ENCODE results near the gene POF1B.

The POF1B gene, protein sequence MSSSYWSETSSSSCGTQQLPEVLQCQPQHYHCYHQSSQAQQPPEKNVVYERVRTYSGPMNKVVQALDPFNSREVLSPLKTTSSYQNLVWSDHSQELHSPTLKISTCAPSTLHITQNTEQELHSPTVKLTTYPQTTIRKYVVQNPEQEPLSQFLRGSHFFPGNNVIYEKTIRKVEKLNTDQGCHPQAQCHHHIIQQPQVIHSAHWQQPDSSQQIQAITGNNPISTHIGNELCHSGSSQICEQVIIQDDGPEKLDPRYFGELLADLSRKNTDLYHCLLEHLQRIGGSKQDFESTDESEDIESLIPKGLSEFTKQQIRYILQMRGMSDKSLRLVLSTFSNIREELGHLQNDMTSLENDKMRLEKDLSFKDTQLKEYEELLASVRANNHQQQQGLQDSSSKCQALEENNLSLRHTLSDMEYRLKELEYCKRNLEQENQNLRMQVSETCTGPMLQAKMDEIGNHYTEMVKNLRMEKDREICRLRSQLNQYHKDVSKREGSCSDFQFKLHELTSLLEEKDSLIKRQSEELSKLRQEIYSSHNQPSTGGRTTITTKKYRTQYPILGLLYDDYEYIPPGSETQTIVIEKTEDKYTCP

DNA sequence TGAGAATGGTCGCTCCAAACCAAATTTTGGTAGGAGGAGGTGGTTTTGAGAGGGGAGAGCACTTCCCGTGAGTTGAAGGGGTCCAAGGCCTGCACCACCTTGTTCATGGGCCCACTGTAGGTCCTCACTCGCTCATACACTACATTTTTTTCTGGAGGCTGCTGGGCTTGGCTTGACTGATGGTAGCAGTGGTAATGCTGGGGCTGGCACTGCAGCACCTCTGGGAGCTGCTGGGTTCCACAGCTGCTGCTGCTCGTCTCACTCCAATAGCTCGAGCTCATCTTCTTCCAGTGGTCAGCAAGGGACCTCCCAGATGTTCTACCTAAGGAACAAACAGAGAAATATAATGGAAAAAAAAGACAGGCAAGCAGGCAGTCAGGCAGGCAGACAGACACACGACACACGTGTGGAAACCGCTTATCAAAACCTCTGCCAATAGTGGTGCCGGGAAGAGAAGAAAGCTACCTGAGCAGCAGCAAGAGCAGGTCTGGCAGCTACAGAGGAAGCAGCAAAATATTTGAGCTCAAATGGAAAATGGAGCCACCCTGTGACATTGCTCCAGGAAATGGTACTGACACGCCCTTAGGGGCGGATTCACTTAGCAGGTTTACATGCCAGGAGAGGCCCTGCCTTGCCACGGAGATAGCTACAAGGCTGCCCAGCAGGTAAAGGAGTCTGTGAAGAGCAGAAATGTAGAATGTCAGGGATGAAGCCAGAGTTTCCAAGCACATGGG, at the start of gene POF1B:
Gene POF1B (minus strand): TSS at position 492 of the 734 bp plus-strand sequence. CDS start 211 bp downstream, at position 281.
- DNase-seq (ENCODE audit: low read depth) = no peak
- no peak within 1 kb of the TSS for H3K4me3 ChIP-seq (ENCODE audit: low read depth, low read length)
- TF ChIP-seq, protein P1, sequence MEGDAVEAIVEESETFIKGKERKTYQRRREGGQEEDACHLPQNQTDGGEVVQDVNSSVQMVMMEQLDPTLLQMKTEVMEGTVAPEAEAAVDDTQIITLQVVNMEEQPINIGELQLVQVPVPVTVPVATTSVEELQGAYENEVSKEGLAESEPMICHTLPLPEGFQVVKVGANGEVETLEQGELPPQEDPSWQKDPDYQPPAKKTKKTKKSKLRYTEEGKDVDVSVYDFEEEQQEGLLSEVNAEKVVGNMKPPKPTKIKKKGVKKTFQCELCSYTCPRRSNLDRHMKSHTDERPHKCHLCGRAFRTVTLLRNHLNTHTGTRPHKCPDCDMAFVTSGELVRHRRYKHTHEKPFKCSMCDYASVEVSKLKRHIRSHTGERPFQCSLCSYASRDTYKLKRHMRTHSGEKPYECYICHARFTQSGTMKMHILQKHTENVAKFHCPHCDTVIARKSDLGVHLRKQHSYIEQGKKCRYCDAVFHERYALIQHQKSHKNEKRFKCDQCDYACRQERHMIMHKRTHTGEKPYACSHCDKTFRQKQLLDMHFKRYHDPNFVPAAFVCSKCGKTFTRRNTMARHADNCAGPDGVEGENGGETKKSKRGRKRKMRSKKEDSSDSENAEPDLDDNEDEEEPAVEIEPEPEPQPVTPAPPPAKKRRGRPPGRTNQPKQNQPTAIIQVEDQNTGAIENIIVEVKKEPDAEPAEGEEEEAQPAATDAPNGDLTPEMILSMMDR (IDR thresholded peaks at IDR 0.05; ENCODE audit: low read depth, low read length, missing control alignments) = no peak
- in situ Hi-C loops (cut with HindIII; ENCODE audit: low sequenced_read_pairs) = no loop called here

DNA sequence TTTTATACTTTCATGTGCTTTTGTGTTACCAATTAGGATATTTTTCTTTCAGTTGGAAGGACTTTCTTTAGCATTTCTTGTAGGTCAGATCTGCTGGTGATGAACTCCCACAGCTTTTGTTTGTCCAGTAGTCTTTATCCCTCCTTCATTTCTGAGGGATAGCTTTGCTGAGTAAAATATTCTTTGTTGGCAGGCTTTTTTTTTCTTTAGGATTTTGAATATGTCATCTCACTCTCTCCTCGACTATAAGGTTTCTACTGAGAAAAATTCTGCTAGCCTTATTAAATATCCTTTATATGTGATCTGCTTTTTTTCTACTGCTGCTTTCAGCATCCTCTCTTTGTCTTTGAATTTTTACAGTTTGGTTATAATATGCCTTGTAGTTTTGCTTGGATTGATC, 49.6 kb upstream of the POF1B start:
- in situ Hi-C loops (cut with HindIII; ENCODE audit: low sequenced_read_pairs) = no loop called here
- no peak for DNase-seq (ENCODE audit: low read depth)
- TF ChIP-seq, protein P1 (IDR thresholded peaks at IDR 0.05; ENCODE audit: low read depth, low read length, missing control alignments) = no peak
- no peak overlapping the region for H3K4me3 ChIP-seq (ENCODE audit: low read depth, low read length)

DNA sequence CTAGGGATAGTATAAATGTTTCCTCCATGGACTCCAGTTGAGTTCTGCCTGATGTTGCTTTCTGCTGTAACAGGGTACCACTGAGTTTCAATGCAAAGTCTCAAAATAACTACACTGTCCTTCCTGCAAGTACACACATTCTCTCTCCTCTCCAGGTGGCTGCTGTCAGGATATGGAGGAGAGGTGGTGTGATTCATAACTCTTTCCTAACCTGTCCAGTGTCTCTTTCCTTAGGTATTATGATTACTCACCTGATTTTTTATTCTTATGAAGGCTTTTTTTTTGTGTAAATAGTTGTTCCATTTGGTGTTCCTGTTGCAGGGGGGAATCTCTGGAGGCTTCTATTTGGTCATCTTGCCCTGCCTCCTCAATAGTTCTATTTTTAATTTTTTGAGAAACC, 39.8 kb upstream of the POF1B start:
- DNase-seq (ENCODE audit: low read depth) = no peak
- TF ChIP-seq, protein P1 (IDR thresholded peaks at IDR 0.05; ENCODE audit: low read depth, low read length, missing control alignments) = no peak
- no peak overlapping the region for H3K4me3 ChIP-seq (ENCODE audit: low read depth, low read length)
- in situ Hi-C loops (cut with HindIII; ENCODE audit: low sequenced_read_pairs) = no loop called here

DNA sequence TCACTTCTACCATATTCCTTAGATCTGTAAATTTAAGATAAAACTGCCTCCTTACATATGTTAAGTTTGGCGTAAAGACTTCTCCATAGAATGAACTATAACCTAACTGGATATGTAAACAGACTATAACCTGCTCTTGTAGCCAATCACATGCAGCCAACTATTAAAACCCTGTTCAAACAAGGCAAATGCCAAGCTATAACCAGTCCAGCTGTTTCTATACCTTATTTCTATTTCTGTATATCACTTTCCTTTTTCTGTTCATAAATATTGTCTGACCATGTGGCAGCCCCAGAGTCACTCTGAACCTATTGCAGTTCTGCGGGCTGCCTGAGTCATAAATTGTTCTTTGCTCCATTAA, 12.4 kb upstream of the POF1B start:
- no peak for DNase-seq (ENCODE audit: low read depth)
- in situ Hi-C loops (cut with HindIII; ENCODE audit: low sequenced_read_pairs) = no loop called here
- no peak overlapping the region for H3K4me3 ChIP-seq (ENCODE audit: low read depth, low read length)
- TF ChIP-seq, protein P1 (IDR thresholded peaks at IDR 0.05; ENCODE audit: low read depth, low read length, missing control alignments) = no peak

DNA sequence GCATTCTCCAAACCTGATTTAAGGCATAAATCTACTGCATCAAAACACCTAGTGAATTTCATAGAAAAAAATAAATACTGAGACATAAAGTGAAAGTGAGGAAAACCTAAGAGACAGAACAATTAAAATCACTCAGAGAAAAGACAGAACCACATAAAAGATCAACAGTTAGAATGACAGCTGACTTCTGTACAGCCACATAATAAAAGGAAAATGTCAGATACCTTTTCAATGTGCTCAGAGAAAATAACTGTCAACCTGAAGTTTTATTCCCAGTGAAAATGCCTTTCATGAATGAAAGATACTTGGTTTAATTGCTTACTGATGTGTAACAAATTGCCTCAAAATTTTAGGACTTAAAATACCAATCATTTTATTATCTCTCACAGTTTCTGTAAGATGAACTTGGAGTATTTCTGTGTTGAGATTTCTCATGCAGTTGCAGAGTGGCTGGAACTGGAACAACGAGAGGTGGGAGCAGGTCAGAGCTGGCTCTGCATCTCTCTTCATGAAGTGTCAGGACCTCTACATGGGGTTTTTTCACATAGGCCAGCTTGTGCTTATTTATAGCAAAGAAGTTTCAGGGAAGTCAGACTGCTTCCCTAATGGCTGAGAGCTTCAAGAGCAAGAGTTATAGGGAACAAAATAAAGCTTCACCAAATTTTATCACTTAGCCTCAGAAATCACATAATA, 11.9 kb upstream of the POF1B start:
- TF ChIP-seq, protein P1 (IDR thresholded peaks at IDR 0.05; ENCODE audit: low read depth, low read length, missing control alignments) = no peak
- no peak for DNase-seq (ENCODE audit: low read depth)
- H3K4me3 ChIP-seq (ENCODE audit: low read depth, low read length) = no peak overlapping the region
- in situ Hi-C loops (cut with HindIII; ENCODE audit: low sequenced_read_pairs) = no loop called here

DNA sequence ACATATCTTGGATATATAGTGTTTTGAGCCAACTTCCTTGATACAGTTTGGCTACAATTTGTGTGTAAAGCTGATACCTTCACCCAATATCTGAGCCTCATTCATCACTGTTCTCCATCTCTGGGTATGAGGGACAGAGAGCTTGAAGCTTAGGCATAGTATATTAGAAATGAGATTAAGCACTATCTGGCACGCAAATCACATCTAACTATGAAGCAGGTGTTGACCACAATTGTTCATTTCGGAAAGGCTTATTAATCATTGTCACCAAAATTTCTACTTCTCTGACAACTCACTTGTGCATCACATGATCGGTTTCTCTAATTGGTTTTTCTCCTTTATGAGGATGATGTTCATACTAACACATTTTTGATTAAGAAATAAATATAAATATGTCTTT, 2.1 kb upstream of the POF1B start:
- no peak for DNase-seq (ENCODE audit: low read depth)
- TF ChIP-seq, protein P1 (IDR thresholded peaks at IDR 0.05; ENCODE audit: low read depth, low read length, missing control alignments) = no peak
- in situ Hi-C loops (cut with HindIII; ENCODE audit: low sequenced_read_pairs) = no loop called here

More for the DNA sequence above, 2.1 kb upstream of the POF1B start:
- H3K4me3 ChIP-seq (ENCODE audit: low read depth, low read length) = no peak overlapping the region
